ENCODE measurements around the gene LATS1. TPM values are rescaled to one million over a fixed set of nuclear protein-coding genes. Genes with fewer than 3 reads are reported as not detected.
"Not testable (repeated sequence)": the region's sequence is repeated elsewhere in the genome, so short reads cannot be mapped to it uniquely, and the experiment has no call there.

Gene LATS1
- total RNA-seq, 1 donor from 2014 or later = 7.1 TPM

DNA sequence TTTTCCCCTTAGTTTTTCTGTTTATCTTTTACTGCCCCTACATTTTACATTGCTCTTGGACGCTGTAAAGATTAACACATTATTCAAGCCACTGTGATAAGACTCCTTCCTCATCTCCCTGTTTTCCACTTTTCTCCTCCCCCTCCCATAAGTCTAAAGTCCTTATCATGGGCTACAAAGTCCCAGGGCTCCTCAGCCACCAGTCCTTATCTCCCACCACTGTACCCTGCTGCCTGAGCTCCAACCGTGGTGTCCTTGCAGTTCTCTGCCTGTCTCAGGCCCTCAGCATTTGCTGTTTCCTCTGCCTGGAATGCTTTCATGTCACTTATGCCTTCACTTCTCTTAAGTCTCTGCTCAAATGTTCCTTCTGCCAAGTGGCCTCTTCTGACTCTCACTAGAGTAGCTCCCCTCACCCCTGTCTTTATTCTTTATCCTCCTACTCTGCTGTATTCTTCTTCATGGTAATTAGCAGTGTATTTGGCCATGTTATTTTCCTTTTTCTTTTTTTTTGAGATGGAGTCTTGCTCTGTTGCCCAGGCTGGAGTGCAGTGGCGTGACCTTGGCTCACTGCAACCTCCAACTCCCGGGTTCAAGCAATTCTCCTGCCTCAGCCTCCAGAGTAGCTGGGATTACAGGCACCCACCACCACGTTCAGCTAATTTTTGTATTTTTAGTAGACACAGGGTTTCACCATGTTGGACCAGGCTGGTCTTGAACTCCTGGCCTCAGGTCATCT is 10.8 kb upstream of the LATS1 start:
- no peak for DNase-seq (ENCODE audit: low read depth in 2 of 2)

DNA sequence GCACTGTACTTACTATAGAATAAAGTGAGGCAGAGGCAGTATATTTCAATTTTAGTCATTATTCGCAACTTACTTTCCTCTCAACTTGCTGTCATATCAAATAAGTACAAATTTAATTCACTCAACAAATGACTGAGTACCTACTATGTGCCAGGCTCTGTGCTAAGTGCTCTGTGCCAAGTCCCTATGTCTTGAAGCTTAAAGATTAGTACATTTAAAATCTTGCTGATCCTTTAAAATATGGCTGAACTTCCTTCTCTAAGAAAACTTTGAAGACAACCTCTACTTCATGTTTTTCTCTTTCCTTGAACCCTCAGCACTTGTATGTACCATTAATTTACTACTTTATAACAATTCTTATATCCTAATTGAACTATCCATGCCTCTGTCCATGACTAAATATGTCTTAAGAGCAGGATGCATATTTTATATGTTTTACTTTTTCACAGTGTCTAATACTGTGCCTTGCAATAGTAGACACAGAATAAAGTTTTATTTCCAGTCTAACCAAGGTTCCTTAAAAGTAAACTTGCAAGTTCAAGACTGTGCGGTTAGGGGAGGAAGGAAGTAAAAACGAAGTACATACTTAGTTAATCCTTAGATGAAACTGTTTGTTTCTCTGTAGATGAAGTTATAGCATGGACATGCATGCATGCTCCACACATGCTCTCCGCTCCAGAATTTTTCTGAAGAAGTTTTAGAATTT is 10.0 kb upstream of the LATS1 start:
- no peak for DNase-seq (ENCODE audit: low read depth in 2 of 2)

DNA sequence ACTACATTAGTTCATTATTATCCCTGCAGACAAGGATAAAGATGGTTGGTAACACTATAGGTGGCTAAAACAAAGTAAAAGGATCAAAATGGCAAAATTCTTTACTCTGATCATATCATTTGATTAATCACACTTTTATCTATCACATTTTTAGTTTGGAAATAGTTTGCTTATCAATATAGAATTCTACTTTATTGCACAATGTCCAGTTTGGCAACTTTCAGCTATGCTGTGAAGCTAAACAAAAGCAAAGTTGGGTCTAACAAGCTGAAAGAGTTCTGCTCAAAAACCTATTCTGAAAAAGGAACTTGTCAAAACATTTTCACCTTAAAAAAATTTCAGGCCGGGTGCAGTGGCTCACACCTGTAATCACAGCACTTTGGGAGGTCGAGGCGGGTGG is 7.9 kb upstream of the LATS1 start:
- DNase-seq (ENCODE audit: low read depth in 2 of 2) = no peak

DNA sequence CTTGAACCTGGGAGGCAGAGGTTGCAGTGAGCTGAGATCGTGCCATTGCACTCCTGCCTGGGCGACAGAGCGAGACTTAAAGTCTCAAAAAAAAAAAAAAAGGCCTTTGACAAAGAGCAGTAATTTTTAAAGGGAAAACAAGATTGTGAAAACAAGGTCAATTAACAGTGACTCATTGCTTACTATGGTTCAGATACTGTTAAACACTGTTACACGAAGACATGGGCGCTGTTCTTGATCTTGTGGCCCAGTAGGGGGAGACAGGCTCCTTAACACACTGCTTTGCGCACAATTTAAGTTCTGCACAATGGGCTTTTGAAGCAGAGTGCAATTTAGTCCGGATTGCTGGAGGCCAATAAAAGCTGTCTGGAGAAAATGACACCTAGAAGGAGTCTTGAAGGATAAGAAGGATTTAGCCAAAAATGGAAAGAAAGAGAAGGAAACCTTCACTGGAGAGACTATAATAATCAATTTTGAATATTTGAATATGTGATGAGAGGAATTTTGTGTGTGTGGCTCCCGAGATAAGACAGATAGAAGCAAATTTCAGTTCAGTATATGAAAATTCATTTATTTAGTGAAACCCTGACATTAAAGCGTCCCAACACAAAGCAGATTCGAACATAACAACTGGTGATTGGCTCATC is 6.0 kb upstream of the LATS1 start:
- DNase-seq (ENCODE audit: low read depth in 2 of 2) = peak; percentile 79 to 85

DNA sequence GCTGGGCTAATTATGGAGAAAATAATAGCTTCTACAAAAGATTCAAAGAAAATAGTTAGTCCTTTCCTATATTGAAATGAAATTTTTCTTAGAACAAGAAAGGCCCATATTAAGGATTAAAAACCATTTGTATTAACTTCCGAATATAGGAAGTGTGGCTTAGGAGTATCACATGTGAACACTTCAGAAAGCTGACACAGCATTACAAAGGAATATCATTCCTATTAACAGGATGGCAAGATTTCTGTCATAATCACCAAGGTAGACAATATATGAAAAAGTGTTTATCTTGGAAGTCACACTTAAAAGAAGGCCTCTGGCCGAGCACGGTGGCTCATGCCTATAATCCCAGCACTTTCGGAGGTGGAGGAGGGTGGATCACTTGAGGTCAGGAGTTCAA is 5.4 kb upstream of the LATS1 start:
- no peak for DNase-seq (ENCODE audit: low read depth in 2 of 2)

DNA sequence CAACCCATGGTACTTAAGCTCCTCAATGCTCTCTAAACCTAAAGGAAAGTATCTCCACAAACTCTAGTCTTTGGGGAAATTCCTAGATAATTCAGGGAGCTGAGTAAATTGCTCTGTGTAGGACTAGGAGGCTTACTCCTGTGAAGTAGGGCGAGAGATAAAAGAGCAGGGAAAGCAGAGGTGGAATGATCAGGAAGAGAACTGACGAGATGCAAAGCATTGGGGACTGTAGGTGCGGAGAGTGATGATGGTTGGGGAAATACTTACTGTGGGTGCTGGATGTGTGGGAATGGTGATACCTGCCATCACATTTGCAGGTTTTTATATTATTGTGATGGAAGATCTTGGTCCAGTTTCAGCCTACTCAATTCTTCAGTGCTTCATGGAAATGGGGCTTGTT is 1.6 kb upstream of the LATS1 start:
- no peak for DNase-seq (ENCODE audit: low read depth in 2 of 2)

DNA sequence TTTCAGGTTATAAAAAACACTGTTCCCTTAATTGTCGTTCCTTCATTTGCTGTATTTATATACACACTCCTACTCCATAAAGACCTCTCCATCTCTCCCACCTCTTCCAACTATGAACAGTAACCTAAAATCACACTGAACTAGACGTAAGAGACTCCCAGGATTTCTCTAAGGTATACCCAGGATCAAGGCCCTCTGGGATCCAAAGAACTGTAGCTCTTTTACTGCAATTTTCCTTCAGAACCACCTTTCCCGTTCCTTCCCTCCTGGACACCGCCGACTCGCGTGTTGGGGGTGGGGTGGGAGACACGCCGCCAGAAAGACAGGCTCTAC is 680 bp downstream of the LATS1 start:
- DNase-seq (ENCODE audit: low read depth in 2 of 2) = no peak

DNA sequence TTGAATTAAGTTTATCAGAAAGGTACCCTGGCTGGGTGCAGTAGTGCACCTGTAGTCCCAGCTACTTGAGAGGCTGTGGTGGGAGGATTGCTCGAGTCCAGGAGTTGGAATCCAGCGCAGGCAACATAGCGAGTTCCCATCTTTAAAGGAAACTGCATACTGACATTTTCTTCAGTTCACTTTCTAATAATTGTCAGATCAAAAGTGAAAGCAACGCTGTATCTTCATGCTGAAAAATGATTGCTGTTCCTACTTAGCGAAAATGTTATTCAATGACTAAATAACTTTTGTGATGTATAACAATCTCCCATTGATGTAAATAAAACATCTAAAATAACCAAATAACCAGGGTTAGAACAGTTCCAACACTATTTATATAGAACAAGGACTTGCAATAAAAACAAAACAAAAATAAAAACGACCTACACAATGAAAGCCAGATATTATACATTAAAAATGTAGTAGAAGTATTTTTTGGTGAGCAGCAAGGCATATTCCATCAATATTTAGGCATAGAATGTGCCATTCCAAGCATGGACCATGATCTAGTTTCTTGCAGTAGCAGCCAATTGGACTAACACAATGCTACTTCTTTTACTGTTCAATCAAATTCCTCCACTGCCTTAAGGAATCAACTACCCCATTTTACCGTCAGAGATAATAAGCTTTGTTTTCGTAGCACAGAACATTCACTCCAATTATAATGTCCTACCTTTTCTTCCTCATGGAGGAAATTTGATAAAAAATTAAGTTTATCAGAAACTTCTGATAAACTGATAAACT is 1.5 kb downstream of the LATS1 start:
- peak; percentile 21 to 29 for DNase-seq (ENCODE audit: low read depth in 2 of 2)

DNA sequence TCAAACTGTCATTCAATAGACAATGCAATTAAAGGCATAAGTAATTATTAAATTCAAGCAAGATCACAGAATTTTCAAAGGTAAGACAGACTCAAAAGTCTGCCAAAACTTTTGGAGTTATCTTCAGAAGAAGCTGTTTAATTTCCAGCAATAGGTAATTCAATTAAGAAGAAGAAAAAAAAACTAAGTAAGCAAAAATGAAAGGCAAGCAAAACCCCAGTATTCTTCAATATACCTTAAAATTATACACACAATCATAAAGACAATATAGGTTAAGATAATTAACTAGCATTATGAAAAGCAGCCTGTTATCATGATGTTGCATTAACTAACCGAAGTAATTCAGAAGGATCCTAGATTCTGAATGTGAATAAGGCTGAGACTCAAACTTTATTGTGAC is 3.5 kb downstream of the LATS1 start:
- DNase-seq (ENCODE audit: low read depth in 2 of 2) = no peak

DNA sequence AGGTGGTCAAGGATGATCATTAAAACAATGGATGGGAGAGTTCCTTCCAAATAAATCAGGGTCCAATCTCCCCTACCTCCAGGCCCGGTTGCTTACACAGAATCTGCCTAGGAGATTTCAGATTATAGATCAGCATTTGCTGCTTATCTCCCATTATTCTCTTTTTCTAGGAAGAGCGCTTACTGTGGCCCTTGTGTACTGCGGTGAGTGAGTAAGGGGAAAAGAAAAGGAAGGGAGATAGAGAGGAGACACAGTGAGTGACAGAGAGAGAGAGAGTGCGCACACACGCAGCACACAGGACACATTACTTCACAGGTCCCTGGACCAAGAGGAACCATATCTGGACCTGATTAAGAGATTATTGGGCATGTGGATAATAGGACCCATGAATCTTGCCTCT is 6.2 kb downstream of the LATS1 start:
- no peak for DNase-seq (ENCODE audit: low read depth in 2 of 2)

DNA sequence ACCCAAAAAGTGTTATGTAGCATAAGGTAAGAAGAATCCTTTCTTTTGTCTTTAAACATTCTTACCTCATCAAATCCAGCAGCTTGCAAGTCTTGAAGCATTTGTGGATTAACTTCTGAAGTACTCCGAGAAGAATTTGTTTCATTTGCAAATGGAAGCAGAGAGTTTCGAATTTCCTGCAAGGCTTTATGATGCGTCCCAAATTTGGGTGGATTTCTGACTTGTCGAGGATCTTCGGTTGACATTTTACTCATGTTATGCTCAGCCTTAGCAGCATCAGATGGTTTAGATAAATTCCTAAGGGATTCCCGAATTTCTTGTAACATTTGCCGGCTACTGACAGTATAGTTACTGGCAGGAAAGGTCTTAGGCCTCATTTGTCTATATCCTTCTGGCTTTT is 16.2 kb downstream of the LATS1 start:
- DNase-seq (ENCODE audit: low read depth in 2 of 2) = no peak

DNA sequence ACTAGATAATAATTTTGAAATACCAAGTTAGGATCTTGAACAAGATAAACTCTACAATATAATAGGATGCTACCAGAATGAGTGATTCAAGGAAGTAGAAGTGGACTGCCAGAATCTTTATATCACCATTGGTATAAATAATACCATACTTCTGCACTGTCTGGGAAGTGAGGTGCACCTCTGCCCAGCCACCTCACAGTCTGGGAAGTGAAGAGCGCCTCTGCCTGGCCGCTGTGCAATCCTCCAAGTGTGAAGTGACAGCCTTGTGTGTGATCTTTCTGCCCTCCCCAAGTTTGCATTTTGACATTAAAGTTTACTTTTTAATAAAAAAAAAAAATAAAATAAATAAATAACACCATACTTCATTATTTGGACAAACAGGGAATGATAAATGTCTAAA is 18.8 kb downstream of the LATS1 start:
- DNase-seq (ENCODE audit: low read depth in 2 of 2) = no peak

DNA sequence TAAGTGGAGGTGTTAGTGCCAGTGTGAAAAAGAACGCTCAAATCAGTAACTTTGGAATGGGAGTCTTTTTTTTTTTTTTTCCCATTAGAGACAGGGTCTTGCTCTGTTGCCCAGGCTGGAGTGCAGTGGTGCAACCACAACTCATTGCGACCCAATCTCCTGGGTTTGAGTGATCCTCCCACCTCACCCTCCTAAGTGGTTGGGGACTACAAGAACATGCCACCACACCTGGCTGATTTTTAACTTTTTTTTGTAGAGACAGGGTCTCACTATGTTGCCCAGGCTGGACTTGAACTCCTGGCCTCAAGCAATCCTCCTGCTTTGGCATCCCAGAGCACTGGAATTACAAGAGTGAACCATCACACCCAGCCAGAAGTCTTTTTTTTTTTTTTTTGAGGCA is 19.7 kb downstream of the LATS1 start:
- no peak for DNase-seq (ENCODE audit: low read depth in 2 of 2)

DNA sequence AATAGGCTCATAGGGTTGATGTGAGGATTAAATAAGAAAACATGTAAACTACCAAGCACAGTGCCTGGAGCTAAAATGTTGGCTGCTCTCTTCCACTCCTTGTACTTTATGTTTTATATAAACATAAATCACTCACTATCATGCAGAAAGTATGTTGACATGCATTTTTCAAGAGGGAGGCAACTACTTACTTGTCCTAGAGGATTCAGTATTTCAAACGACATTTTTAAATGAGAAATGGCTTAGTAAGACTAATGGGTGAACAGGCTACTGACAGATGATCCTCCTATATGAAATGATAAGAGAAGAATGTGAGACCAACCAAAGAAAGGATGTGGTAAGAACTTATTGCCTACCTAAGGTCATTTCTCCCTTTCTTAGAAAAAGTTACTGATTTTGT is 21.0 kb downstream of the LATS1 start:
- no peak for DNase-seq (ENCODE audit: low read depth in 2 of 2)

DNA sequence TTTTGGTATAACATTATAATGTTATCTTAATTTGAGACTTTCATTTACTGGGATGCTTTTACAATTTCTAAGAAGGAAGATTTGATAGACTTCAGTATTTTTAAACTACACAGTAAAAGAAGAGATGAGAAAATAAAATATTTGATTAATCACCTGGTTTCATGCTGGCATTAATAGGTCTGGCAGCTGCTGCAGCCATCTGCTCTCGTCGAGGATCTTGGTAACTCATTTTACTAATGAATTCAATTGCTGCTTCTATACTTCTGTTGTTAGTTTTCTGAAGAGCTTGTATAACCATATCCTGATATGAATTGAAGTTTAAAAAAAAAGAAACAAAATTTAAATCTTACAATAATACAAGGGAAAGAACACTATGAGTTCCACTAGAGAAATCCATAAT is 23.0 kb downstream of the LATS1 start:
- DNase-seq (ENCODE audit: low read depth in 2 of 2) = no peak

DNA sequence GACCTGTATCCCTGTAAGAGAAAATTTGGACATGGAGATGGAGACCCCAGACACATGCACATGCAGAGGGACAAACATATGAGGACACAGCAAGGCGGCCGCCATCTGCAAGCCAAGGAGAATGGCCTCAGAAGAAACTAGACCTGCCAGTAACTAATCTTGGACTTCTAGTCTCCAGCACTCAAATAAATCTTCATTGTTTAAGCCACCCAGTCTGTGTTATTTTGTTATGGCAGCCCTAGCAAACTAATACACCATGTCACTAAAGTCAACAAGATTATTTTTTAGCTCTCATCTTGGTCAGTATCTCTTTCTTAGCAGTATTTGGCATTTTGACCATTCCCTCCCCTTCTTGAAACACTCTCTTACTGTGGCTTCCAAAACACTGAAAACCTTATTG is 26.7 kb downstream of the LATS1 start:
- no peak for DNase-seq (ENCODE audit: low read depth in 2 of 2)

DNA sequence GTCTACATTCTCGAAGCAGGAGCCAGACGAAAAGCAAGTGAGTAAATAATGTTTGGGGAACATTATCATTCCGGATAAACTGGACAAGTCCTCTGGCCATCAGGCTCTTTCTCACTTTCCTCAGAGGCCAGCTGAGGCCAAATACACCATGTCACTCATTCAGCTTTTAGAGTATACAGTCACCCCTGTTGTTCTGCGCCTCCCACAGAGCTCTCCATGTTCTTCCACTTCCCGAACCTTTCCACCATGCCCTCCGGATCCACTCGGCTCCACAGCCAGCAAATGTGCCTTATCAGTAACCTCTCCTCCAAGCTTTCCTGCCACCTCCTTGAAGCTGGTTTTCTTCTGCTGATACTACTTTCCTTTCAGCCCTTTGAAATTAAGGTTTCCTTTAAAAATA is 31.7 kb downstream of the LATS1 start:
- no peak for DNase-seq (ENCODE audit: low read depth in 2 of 2)

DNA sequence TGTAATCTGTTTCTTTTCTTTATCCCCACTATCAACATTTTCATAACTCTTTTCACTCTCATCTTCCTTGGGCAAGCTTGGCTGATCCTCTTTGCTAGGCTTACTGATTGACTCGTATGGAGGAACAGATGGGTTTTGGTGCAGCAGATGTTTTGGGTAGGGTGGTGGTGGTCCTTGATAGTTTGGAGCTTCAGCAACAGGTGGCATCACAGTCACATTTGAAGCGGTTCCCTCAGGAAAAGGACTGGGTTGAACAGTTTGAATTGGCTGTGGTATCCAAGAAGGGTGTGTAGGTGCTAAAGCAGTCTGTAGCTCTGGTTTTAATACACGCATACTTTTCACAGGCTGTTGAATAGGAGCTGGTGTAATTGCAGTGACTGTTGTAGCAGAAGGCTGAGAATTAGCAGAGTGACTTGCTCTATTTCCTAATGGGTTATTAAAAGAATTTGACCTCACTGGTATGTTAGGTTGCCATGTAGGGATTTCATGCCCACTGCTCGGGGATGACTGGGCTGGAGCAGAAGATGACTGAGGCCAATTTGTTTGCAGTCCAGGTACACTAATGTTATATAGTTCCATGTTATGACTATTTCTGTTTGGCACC is 34.5 kb downstream of the LATS1 start:
- DNase-seq (ENCODE audit: low read depth in 2 of 2) = no peak

DNA sequence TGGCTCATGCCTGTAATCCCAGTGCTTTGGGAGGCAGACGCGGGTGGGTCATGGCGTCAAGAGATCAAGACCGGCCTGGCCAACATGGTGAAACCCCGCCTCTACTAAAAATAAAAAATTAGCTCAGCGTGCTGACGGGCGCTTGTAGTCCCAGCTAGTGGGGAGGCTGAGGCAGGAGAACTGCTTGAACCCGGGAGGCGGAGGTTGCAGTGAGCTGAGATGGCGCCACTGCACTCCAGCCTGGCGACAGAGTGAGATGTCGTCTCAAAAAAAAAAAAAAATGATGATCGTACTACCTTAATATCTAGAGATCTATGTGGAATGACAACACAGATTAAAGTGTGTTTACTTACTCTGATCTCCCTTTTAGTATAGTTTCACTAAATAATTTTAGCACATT is 36.1 kb downstream of the LATS1 start:
- not testable (repeated sequence) for DNase-seq (ENCODE audit: low read depth in 2 of 2)

DNA sequence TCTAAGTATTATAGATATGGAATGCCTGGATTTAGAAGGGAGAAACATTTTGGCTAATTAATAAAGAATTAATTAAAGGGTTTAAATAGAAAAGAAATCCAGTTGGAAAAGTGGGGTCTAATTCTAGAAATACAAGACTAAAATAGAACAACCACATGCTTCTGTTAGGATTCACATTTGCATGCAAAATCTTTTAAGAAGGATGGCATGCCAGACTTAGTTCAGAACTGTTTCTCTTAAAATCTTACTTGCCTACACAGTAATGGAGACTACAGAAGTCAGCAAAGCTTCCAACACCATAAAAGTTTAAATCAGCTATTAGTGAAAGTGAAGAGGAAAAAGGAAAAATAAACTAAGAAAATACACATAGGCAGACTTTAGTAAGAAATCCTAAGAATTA is 36.7 kb downstream of the LATS1 start:
- no peak for DNase-seq (ENCODE audit: low read depth in 2 of 2)

DNA sequence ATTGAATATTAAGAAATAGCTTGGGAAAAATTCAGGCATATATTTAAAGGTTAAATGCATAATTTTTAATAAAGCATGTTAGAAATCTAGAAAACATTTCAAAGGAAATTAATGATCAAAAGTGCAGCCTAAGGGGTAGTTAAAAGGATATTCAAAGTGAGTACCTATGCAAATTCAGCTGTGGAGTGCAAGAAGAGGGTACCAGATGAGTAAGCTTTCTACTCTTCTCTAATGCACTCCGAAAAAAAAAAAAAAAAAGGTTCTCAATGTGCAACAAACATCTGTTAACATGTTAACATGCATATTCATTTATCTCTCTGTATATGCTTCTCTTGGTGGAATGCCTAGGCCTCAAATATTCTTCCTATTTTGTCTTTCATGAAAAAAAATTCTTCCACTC is 37.4 kb downstream of the LATS1 start:
- DNase-seq (ENCODE audit: low read depth in 2 of 2) = no peak

DNA sequence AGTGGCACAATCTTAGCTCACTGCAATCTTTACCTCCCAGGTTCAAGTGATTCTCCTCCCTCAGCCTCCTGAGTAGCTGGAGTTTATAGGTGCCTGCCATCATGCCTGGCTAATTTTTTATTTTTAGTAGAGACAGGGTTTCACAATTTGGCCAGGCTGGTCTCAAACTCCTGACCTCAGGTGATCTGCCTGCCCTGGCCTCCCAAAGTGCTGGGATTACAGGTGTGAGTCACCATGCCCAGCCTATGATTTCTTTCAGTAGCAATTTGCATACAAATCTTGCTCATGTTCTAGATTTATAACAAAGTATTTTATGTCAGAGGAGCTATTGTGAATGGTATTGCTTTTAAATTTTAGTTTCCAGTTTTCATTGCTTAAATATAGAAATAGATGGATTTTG is 45.6 kb downstream of the LATS1 start:
- not testable (repeated sequence) for DNase-seq (ENCODE audit: low read depth in 2 of 2)

Data from lung microvascular endothelial cell (primary cell).